Measurements from ENCODE around the gene NTSR1.

GRCh38 chr20:62675877-62676260, 32.8 kb upstream of the NTSR1 start:
- TF ChIP-seq CTCF (IDR thresholded peaks at IDR 0.05) (no peak), EP300 (IDR thresholded peaks at IDR 0.05; ENCODE audit: low read depth) (no peak)
